ENCODE data around the gene PKP4. TPM values are rescaled to one million over a fixed set of nuclear protein-coding genes. Genes with fewer than 3 reads are reported as not detected.

Gene PKP4
- total and polyA plus RNA-seq, 2 donors (not counting 1 experiment from before 2014, with no cell fraction given) = 44.5 to 56.3 TPM

- H3K27ac ChIP-seq (ENCODE audit: insufficient read depth, low read length) = peak overlapping the region; percentile 93
- H2AFZ ChIP-seq (ENCODE audit: low read length) = no peak overlapping the region
- no peak for TF ChIP-seq CTCF (conservative IDR thresholded peaks at IDR 0.05 in 1 of 2, IDR thresholded peaks at IDR 0.05 in 1 of 2; ENCODE audit: low read depth in 1 of 2, low read length in 2 of 2)
- no peak for TF ChIP-seq EZH2 (IDR thresholded peaks at IDR 0.05; ENCODE audit: low read length, missing control alignments)
- peak overlapping the region; percentile 82 to 95 (median 88) for H3K4me3 ChIP-seq (replicated peaks in 1 of 4; ENCODE audit: control extremely low read depth in 1 of 4, insufficient read depth in 1 of 4, low read depth in 3 of 4, low read length in 4 of 4)
- peak in 1 of 2 donors; percentile 29 for DNase-seq (ENCODE audit: low read depth in 2 of 2)
- H4K20me1 ChIP-seq (ENCODE audit: control insufficient read depth, extremely low read depth, insufficient read depth, low read length) = no peaks in the 10 kb centered on the region
- peaks cover 4% of the 10 kb centered on the region for H3K4me1 ChIP-seq (ENCODE audit: control insufficient read depth, extremely low read depth, insufficient read depth, low read length)
- H3K9me3 ChIP-seq (ENCODE audit: control insufficient read depth, insufficient read depth, low read depth, low read length) = no peaks in the 10 kb centered on the region
- peak overlapping the region; percentile 96 for H3K4me2 ChIP-seq (ENCODE audit: extremely low read depth, insufficient read depth, low read length)
- H3K27me3 ChIP-seq (ENCODE audit: control insufficient read depth, insufficient read depth, low read length) = no peaks in the 10 kb centered on the region
- peaks cover 64% of the 10 kb centered on the region for H3K79me2 ChIP-seq (ENCODE audit: control insufficient read depth, insufficient read depth, low read length)
- H3K36me3 ChIP-seq (ENCODE audit: control insufficient read depth, insufficient read depth, low read length) = no peaks in the 10 kb centered on the region
- peak overlapping the region; percentile 83 for H3K9ac ChIP-seq (ENCODE audit: insufficient read depth, low read length)
Measured at GRCh38 chr2:158458617-158458920, 1.8 kb downstream of the PKP4 start.

GRCh38 chr2:158459161-158460003, 2.6 kb downstream of the PKP4 start:
- Histone ChIP-seq H3K4me1 (ENCODE audit: control insufficient read depth, extremely low read depth, insufficient read depth, low read length) (peaks cover 6% of the 10 kb centered on the region), H3K36me3 (ENCODE audit: control insufficient read depth, insufficient read depth, low read length) (no peaks in the 10 kb centered on the region), H3K79me2 (ENCODE audit: control insufficient read depth, insufficient read depth, low read length) (peaks cover 70% of the 10 kb centered on the region), H3K9ac (ENCODE audit: insufficient read depth, low read length) (no peak overlapping the region), H3K9me3 (ENCODE audit: control insufficient read depth, insufficient read depth, low read depth, low read length) (no peaks in the 10 kb centered on the region), H3K27ac (ENCODE audit: insufficient read depth, low read length) (no peak overlapping the region), H3K27me3 (ENCODE audit: control insufficient read depth, insufficient read depth, low read length) (no peaks in the 10 kb centered on the region), H3K4me2 (ENCODE audit: extremely low read depth, insufficient read depth, low read length) (peak overlapping the region; percentile 96), H3K4me3 (replicated peaks in 1 of 4; ENCODE audit: control extremely low read depth in 1 of 4, insufficient read depth in 1 of 4, low read depth in 3 of 4, low read length in 4 of 4) (peak overlapping the region; percentile 82 to 95 (median 88)), H2AFZ (ENCODE audit: low read length) (no peak overlapping the region), H4K20me1 (ENCODE audit: control insufficient read depth, extremely low read depth, insufficient read depth, low read length) (no peaks in the 10 kb centered on the region)
- no peak for DNase-seq (ENCODE audit: low read depth in 2 of 2)
- TF ChIP-seq EZH2 (IDR thresholded peaks at IDR 0.05; ENCODE audit: low read length, missing control alignments) (no peak), CTCF (conservative IDR thresholded peaks at IDR 0.05 in 1 of 2, IDR thresholded peaks at IDR 0.05 in 1 of 2; ENCODE audit: low read depth in 1 of 2, low read length in 2 of 2) (no peak)

GRCh38 chr2:158460632-158461297, 4.0 kb downstream of the PKP4 start:
- Histone ChIP-seq H3K4me3 (replicated peaks in 1 of 4; ENCODE audit: control extremely low read depth in 1 of 4, insufficient read depth in 1 of 4, low read depth in 3 of 4, low read length in 4 of 4) (no peak overlapping the region), H3K4me1 (ENCODE audit: control insufficient read depth, extremely low read depth, insufficient read depth, low read length) (peaks cover 6% of the 10 kb centered on the region), H3K36me3 (ENCODE audit: control insufficient read depth, insufficient read depth, low read length) (no peaks in the 10 kb centered on the region), H3K27me3 (ENCODE audit: control insufficient read depth, insufficient read depth, low read length) (no peaks in the 10 kb centered on the region), H3K4me2 (ENCODE audit: extremely low read depth, insufficient read depth, low read length) (no peak overlapping the region), H2AFZ (ENCODE audit: low read length) (no peak overlapping the region), H3K9ac (ENCODE audit: insufficient read depth, low read length) (no peak overlapping the region), H4K20me1 (ENCODE audit: control insufficient read depth, extremely low read depth, insufficient read depth, low read length) (no peaks in the 10 kb centered on the region), H3K79me2 (ENCODE audit: control insufficient read depth, insufficient read depth, low read length) (peaks cover 80% of the 10 kb centered on the region), H3K27ac (ENCODE audit: insufficient read depth, low read length) (no peak overlapping the region), H3K9me3 (ENCODE audit: control insufficient read depth, insufficient read depth, low read depth, low read length) (no peaks in the 10 kb centered on the region)
- DNase-seq (ENCODE audit: low read depth in 2 of 2) = no peak
- TF ChIP-seq CTCF (conservative IDR thresholded peaks at IDR 0.05 in 1 of 2, IDR thresholded peaks at IDR 0.05 in 1 of 2; ENCODE audit: low read depth in 1 of 2, low read length in 2 of 2) (peak in 1 of 2 donors; percentile 11), EZH2 (IDR thresholded peaks at IDR 0.05; ENCODE audit: low read length, missing control alignments) (no peak)
